GM19463 (cell line): ENCODE measurements around the gene SLFN5.
"Not testable (repeated sequence)": the region's sequence is repeated elsewhere in the genome, so short reads cannot be mapped to it uniquely, and the experiment has no call there.

Source experiments
- ATAC-seq: cut with Tn5 transposase; IDR thresholded peaks from one replicate; pipeline ENCODE4 v1.9.1; 2021; ENCODE audit warnings: mild to moderate bottlenecking, moderate library complexity; ENCODE audit not compliant: unreplicated experiment

The SLFN5 gene

DNA sequence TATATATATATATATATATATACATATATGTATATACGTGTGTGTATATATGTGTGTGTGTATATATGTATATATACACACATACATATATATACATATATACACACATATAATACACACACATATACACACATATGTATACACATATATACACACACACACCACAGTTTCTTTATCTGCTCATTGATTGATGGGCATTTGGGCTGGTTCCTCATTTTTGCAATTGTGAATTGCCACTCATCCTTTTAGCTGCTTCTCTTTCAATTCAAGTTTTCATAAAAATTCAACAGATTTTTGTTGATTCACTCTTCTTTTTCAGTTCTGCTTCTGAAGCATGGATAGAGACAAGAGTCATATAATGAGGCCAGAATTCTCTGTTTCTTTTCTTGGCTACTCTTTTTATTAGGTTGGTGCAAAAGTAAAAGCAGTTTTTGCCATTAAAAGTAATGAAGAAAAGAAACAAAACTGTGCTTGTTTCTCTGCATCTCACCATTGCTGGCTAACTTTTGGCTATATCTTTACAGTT lies 44.5 kb downstream of the SLFN5 start:
- no peak for ATAC-seq

- ATAC-seq = no peak
Observed at GRCh38 chr17:35289222-35289621, 46.4 kb downstream of the SLFN5 start.

DNA sequence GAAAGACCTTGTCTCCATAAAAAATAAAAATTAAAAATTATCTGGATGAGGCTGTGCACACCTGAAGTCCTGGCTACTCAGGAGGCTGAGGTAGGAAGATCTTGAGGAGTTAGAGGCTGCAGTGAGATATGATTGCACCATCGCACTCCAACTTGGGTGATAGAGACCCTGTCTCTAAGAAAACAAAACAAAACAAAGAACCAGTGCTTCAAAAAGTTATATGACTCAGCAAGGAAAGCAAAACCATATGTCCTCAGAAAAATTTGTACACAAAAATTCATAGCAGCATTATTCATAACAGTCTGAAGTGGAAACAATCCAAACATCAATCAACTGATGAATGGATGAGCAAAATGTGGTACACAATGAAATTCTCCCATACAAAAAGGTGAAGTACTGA lies 48.9 kb downstream of the SLFN5 start:
- ATAC-seq = no peak

DNA sequence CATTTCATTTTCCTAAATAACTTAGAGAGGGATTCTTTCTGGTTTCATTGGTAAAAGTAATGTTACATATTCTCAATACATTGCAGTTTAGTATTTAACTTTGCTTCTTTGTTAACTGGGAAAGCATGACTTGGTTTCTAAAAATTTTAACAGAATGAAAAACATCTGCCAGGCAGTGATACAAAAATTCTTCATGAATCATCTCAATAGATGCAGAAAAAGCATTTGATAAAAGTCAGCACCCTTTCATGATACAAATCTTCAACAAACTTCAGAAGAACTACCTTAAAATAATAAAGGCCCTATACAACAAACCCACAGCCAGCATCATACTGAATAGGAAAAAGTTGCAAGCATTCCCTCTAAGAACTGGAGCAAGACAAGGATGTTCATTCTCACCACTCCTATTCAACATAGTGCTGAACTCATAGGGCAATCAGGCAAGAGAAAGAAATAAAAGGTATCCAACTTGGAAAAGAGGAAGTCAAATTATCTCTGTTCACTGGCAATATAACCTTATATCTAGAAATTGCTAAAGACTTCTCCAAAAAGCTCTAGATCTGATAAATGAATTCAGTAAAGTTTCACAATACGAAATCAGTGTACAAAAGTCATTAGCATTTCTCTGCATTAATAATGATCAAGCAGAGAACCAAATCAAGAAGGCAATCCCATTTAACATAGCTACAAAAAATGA lies 50.4 kb downstream of the SLFN5 start:
- ATAC-seq = no peak

DNA sequence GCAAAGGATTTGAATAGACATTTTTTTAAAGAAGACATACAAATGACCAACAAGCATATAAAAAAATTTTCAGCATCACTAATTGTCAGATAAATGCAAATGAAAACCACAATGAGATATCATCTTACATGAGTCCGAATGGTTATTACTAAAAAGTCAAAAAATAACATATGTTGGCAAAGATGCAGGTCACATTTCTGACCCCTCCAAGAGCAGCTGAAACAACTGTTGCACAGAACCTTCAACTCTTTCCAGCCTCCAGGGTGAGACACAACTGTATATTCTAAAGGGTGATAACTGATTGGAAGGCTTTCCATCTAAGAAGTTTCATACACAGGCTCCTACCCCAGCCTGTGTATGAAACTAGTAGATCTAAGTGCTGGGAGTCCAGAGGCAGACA lies 51.9 kb downstream of the SLFN5 start:
- no peak for ATAC-seq

DNA sequence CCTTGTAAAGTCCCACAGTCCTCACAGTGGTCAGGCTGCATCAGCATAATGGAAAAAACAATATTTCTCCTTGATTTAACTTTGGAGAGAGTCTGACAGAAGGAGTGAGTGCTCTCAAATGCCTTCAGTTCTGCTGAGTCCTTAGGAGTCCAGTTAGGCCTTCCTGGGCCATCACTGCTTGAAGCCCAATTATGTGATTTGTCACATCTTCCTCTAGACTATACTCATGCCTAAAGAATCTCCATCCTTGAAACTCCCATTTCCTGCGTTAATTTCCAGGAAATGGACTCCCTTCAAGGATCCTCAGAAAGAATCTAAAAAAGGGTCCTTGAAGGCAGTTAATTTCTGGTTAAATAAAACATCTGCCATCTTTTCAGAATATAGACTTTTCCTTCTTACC lies 52.8 kb downstream of the SLFN5 start:
- no peak for ATAC-seq

- no peak for ATAC-seq
Observed at GRCh38 chr17:35297666-35298065, 54.8 kb downstream of the SLFN5 start.

- ATAC-seq = no peak
Observed at GRCh38 chr17:35298639-35299038, 55.8 kb downstream of the SLFN5 start.

GRCh38 chr17:35299135-35299534 lies 56.3 kb downstream of the SLFN5 start:
- ATAC-seq = no peak

DNA sequence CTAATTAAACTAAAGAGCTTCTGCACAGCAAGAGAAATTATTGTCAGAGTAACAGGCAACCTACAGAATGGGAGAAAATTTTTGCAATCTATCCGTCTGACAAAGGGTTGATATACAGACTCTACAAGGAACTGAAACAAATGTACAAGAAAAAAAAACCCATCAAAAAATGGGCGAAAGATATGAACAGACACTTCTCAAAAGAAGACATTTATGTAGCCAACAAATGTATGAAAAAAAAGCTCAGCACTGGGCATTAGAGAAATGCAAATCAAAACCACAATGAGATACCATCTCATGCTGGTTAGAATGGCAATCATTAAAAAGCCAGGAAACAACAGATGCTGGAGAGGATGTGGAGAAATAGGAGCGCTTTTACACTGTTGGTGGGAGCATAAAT lies 66.5 kb downstream of the SLFN5 start:
- not testable (repeated sequence) for ATAC-seq

- no peak for ATAC-seq
Observed at GRCh38 chr17:35312346-35312745, 69.5 kb downstream of the SLFN5 start.

- no peak for ATAC-seq
Observed at GRCh38 chr17:35312790-35313711, 70.2 kb downstream of the SLFN5 start.

DNA sequence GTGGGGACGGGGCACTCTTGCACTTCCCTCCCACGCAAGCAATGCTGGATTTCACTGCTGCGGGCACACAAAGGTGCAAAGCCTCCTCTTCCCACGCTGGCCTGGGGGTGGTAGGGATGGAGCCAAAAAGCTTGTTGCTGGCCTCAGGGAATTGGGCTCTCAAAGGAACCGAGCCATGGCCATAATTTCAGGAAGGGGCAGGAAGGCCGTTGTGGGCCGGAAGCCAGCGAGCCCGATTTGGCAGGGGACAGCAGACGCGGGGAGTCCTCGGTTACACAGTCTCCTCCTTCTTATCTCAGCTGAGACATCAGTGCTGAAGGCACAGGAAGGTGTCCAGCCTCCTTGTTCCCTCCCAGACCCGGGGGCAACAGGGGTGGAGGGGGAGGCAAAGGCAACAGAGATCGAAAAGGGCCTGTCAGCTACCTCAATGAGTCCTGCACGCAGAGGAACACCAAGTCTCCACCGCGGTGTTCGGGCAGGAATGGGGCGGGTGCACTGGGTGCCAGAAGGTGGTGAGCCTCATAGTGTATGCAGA lies 71.1 kb downstream of the SLFN5 start:
- no peak for ATAC-seq

DNA sequence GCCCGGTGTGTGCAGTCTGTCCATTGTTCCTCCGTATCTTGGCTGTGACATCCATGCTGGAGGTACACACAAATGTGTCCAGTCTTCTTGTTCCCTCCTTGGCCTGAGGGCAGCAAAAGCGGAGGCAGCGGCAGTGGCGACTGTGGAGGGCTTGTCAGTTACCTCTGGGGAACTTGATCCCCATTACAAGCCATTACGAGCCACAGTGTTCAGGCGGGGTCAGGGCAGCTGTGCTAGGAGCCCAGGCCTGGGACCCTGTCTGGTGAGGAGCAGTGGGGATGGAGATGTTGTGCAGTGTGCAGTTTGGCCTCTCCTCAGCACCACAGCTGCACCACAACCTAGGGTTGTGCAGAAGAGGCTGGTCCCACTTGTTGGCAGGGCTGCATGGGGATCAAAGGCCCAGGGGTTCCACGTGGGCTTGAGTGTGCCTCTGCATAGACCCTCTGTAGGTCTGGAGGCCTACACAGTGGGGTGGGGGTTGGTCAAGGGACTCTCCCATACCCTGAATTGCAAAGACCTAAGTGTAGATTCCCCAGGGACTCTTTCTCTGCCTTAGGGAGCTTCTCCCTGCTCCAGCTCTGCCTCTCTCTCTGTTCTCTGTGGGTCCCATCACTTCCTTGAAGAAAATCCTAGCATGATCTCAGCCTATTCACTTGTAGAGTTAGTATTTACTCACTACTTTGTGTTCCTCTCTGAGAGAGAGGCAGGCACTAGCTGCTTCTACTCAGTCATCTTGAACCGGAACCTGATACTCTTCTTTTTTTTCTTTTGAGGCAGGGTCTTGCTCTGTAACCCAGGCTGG lies 71.7 kb downstream of the SLFN5 start:
- ATAC-seq = no peak

GRCh38 chr17:35315283-35315682 lies 72.4 kb downstream of the SLFN5 start:
- ATAC-seq = no peak

DNA sequence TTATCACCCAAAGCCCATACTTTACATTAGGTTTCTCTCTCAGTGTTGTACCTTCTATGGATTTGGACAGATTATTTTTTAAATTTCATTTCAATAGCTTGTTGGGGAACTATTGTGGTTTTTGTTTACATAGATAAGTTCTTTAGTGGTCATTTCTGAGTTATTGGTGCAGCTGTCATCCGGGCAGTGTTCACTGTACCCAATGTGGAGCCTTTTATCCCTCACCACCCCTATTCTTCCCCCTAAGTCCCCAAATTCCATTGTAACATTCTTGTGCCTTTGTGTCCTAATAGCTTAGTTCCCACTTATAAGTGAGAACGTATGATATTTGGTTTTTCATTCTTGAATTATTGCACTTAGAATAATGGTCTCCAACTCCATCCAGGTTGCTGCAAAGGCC lies 73.1 kb downstream of the SLFN5 start:
- no peak for ATAC-seq

- no peak for ATAC-seq
Observed at GRCh38 chr17:35322749-35323148, 79.9 kb downstream of the SLFN5 start.
